ENCODE measurements around the gene TSPAN9. TPM values are rescaled to one million over a fixed set of nuclear protein-coding genes. Genes with fewer than 3 reads are reported as not detected.

The TSPAN9 gene
- total RNA-seq, 3 donors from 2014 or later, result 16.8 to 44.9 (median 36.9) TPM

- Histone ChIP-seq H3K4me3 (no peak overlapping the region), H3K36me3 (no peaks in the 10 kb centered on the region), H3K27me3 (no peaks in the 10 kb centered on the region), H3K27ac (no peak overlapping the region), H3K9me3 (no peaks in the 10 kb centered on the region), H3K4me1 (no peaks in the 10 kb centered on the region)
- no peak for TF ChIP-seq CTCF (IDR thresholded peaks at IDR 0.05)
- no peak for TF ChIP-seq POLR2A (IDR thresholded peaks at IDR 0.05)
- TF ChIP-seq POLR2AphosphoS5 (IDR thresholded peaks at IDR 0.05), result no peak
- no peak for DNase-seq (ENCODE audit: low spot score in 2 of 2)
- intact Hi-C loops (cut with DNase I; ENCODE audit: low total_unique reads), result no loop called here
Observed at GRCh38 chr12:3284405-3284804, 207.2 kb downstream of the TSPAN9 start.

GRCh38 chr12:3285570-3285969 lies 208.4 kb downstream of the TSPAN9 start:
- DNase-seq (ENCODE audit: low spot score in 2 of 2), result no peak
- Histone ChIP-seq H3K27me3 (no peaks in the 10 kb centered on the region), H3K4me3 (no peak overlapping the region), H3K27ac (no peak overlapping the region), H3K36me3 (no peaks in the 10 kb centered on the region), H3K9me3 (no peaks in the 10 kb centered on the region), H3K4me1 (no peaks in the 10 kb centered on the region)
- TF ChIP-seq CTCF (IDR thresholded peaks at IDR 0.05) (no peak), POLR2A (IDR thresholded peaks at IDR 0.05) (no peak), POLR2AphosphoS5 (IDR thresholded peaks at IDR 0.05) (no peak)
- intact Hi-C loops (cut with DNase I; ENCODE audit: low total_unique reads), result no loop called here

- DNase-seq (ENCODE audit: low spot score in 2 of 2), result no peak
- H3K9me3 ChIP-seq, result no peaks in the 10 kb centered on the region
- H3K27me3 ChIP-seq, result no peaks in the 10 kb centered on the region
- H3K27ac ChIP-seq, result no peak overlapping the region
- no peaks in the 10 kb centered on the region for H3K4me1 ChIP-seq
- no peaks in the 10 kb centered on the region for H3K36me3 ChIP-seq
- intact Hi-C loops (cut with DNase I; ENCODE audit: low total_unique reads), result no loop called here
- TF ChIP-seq POLR2A (IDR thresholded peaks at IDR 0.05) (no peak), CTCF (IDR thresholded peaks at IDR 0.05) (no peak), POLR2AphosphoS5 (IDR thresholded peaks at IDR 0.05) (no peak)
- no peak overlapping the region for H3K4me3 ChIP-seq
Observed at GRCh38 chr12:3288690-3289089, 211.5 kb downstream of the TSPAN9 start.

GRCh38 chr12:3289702-3290101 lies 212.5 kb downstream of the TSPAN9 start:
- Histone ChIP-seq H3K27ac (no peak overlapping the region), H3K9me3 (no peaks in the 10 kb centered on the region), H3K36me3 (no peaks in the 10 kb centered on the region), H3K27me3 (no peaks in the 10 kb centered on the region), H3K4me1 (no peaks in the 10 kb centered on the region), H3K4me3 (no peak overlapping the region)
- intact Hi-C loops (cut with DNase I; ENCODE audit: low total_unique reads), result no loop called here
- TF ChIP-seq CTCF (IDR thresholded peaks at IDR 0.05) (no peak), POLR2AphosphoS5 (IDR thresholded peaks at IDR 0.05) (no peak), POLR2A (IDR thresholded peaks at IDR 0.05) (no peak)
- no peak for DNase-seq (ENCODE audit: low spot score in 2 of 2)

- H3K4me3 ChIP-seq, result no peak overlapping the region
- TF ChIP-seq POLR2A (IDR thresholded peaks at IDR 0.05) (no peak), CTCF (IDR thresholded peaks at IDR 0.05) (no peak)
- no peaks in the 10 kb centered on the region for H3K36me3 ChIP-seq
- H3K27me3 ChIP-seq, result no peaks in the 10 kb centered on the region
- no peak overlapping the region for H3K27ac ChIP-seq
- DNase-seq (ENCODE audit: low spot score in 2 of 2), result no peak
- H3K9me3 ChIP-seq, result no peaks in the 10 kb centered on the region
- H3K4me1 ChIP-seq, result no peaks in the 10 kb centered on the region
- intact Hi-C loops (cut with DNase I; ENCODE audit: low total_unique reads), result no loop called here
Observed at GRCh38 chr12:3291939-3292338, 214.8 kb downstream of the TSPAN9 start.
